ENCODE measurements around the gene R3HDM4.

R3HDM4 gene

DNA sequence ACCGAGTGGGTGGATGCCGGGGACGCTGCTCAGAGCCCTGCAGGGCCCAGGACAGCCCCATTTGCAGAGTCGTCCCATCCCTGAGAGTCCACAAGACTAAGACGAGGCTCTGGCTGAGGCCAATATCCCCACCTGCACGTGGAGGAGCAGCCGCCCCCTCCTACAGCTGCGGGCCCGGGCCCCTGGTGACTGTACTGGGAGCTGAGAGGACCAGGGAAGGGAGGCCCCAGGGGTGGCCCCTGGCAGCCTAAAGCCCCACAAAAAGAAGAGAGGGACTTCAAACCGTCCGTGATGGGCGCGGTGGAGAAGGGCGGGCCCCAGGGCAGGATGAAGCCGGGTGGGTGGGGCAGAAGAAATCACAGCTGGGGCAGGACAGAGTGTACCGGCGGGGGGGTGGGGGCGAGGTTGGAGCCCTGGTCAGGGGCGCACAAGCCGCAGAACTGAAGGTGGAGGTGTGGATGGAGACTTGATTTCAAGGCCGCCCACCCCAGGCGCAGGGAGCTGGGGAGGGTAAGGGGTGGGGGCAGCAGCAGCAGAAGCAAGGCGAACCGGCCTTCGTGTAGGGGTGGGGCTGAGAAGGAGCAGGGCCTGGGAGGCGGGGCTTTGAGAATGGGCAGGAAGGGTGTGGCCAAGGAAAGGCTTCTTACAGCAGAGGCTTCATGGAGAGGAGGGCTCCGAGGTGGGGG is 40.6 kb downstream of the R3HDM4 start:
- no peak for DNase-seq

DNA sequence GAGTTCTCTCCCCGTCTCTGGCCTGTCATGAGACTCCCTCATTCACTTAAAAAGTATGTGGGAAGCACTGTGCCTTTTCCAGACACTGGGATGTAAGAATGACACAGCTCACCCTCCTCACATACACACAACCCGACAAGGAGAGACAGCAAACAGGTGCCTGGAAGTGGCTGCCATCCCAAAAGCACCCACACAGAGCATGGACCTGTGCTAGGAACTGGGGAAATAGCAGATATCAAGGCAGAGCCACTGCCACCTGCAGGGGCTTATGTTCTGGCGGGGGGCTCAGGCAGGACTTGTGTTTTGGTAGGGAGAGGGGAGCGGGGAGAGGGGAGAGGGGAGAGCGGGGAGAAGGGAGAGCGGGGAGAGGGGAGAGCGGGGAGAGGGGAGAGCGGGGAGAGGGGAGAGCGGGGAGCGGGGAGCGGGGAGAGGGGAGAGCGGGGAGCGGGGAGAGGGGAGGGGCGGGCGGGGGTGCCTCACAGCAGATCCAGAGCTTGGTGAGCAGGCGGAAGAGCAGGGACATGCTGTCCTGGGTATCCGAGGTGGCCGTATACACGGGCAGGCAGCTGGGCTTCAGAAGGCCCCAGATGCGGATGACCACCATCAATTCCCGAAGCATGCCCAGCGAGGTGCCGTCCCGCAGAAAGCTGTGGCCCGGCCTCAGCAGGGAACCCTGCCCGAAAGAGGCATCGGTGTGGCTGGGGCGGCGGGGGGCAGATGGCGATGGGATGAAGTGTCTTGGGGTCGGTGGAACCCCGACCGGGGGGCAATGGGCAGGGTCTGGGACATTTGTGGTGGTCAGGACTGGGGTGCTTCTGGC is 41.4 kb downstream of the R3HDM4 start:
- no peak for DNase-seq

DNA sequence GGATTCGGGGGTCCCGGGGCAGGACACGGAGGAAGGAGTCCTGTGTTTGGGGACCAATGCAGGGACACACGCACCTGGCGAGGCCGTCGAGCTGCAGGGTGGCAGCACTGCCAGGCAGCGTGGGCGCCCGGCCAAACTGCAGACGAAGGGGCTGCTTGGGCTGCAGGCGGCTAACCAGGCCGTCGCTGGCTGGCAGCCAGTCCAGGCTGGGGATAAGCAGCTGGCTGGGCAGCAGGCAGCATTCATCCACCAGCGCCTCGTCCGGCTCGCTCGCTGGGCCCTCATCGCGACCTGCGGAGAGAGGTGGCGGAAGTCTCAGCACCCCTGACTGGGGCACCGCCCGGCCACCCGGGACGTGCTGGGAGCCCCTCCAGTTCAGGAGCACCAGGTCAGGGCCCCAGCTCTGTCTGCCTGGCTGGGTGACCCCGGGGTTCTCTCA is 42.0 kb downstream of the R3HDM4 start:
- DNase-seq: no peak

DNA sequence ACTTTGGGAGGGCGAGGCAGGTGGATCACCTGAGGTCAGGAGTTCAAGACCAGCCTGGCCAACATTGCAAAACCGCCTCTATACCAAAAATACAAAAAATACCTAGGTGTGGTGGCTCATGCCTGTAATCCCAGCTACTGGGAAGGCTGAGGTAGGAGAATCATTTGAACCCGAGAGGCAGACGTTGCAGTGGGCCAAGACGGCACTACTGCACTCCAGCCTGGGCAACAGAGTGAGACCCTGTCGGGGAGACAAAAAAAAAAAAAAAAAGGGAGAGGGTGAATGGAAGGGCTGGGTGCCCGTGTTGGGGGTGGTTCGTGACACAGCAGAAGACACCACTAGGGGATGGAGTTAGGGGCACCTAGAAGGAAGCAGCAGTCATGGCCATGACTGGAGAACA is 42.7 kb downstream of the R3HDM4 start:
- no peak for DNase-seq

DNA sequence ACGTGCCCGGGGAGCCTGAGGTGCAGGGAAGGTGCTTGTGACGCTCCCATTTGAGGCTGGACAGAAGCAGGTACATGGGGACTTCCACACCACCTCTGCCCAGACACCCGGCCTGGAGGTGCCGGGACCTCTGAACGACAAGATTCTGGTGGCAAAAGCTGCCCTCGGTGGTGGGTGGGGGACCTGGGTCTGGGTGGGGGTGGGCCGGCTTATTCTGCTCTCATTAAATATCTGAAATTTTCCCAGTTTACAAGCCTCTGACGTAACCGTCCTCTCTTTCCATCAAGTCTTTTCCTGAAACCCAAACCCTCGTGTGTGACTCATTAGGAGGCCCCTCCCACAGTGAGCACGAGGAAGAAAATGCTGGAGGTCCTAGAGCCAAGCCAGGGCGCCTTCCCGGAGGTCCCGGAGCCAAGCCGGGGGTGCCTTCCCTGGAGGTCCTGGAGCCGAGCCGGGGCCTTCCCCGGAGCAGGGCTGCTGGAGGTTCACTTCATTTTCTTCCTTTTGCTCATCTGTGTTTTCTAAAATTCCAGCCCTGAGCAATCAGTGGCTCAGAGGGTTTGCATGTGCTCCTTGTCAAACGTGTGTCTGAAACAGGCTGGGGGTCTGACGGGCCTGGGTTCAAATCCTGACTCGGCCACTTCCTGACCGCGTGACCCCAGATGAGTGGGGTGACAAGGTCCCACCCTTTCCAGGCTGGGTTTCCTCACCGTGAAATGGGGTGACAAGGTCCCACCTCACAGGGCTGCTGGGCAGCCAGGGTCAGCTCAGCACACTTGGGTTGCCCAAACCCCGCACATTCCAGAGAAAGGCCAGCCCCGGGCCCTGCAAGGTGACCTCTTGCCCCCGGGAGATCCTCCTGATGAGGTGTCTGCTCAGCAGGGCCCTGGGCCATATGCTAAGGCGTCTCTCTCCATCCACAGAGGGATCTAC is 43.5 kb downstream of the R3HDM4 start:
- DNase-seq: no peak

DNA sequence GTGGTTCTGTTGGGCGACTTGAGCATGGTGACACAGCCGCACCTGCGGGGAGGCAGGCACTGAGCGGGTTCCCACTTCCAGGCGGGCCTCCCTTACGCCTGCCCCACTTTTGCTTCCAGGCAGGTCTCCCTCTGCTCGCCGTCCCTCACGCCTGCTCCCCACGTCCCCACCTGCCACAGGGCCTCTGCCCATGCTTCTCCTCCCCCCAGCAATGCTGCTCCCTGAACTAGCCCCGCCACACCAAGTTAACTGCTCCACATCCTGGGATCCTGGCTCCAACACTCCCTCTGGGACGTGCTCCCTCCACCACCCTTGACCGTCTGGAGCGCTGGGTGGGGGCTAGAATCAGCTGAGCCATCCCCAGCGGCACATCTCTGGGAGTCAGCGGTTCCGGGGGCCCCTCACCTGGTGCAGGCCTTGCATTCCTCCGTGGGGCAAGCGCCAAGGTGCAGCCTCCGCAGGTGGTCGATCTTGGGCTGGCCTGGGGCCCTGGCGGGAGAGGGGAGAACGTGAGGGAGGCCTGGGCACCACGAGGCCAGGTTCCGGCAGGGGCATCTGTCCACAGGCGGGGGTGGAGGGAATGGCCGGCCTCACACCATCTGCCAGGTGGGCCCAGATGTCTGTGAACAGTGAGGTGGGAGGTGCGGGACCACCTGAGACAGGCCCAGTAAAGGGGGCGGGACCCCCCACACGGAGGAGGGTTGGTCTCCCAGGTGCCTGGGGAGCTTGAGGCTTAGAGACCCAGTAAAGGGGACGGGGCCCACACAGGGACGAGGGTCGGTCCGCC is 44.4 kb downstream of the R3HDM4 start:
- no peak for DNase-seq

DNA sequence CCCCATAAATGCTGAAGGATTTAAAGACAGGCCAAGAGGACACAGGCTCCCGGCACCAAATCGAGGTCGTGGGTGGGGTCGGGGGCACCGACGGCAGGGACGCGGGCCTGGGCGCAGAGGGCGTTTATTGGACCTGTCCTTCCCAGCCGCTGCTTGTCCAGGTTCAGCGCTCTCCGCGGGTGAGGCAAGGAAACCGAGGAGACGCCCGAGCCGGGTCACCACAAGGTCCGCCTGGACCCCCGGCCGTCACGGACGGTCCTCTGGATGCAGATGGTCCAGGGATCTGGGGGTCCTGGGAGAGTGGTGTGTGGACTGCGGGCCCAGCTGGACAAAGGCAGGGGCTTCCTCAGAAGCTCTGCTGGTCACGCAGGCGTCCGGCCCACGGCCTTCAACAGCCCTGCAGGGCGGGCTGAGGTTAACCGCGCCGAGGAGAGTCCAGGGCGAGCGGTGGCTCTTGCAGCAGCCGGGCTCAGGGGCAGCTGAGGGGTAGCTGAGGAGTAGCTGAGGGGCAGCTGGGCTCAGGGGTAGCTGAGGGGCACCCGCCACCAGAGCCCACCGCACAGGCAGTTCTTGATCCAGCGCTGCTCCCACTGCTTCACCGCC is 45.1 kb downstream of the R3HDM4 start:
- no peak for DNase-seq

DNA sequence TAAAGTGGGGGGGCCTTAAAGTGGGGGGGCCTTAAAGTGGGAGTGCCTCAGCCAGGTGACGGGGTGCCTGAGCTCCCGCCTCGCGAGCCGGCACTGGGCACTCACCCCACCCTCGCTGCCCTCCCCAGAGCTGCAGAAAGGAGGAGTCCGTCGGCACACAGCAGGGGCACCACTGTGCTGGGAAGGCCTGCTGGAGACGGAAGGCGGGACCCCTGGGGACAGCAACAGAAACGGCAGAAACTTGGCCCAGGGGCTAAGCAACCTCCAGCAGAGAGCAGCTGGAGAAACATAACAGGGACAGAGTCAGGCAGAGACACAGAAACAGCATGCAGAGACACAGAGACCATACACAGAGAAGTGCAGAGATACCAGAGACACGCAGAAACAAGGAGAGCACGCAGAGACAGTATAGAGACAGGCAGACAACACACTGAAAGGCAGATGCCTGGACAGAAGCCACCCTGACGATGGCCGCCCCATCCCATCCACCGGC is 45.7 kb downstream of the R3HDM4 start:
- DNase-seq: no peak

DNA sequence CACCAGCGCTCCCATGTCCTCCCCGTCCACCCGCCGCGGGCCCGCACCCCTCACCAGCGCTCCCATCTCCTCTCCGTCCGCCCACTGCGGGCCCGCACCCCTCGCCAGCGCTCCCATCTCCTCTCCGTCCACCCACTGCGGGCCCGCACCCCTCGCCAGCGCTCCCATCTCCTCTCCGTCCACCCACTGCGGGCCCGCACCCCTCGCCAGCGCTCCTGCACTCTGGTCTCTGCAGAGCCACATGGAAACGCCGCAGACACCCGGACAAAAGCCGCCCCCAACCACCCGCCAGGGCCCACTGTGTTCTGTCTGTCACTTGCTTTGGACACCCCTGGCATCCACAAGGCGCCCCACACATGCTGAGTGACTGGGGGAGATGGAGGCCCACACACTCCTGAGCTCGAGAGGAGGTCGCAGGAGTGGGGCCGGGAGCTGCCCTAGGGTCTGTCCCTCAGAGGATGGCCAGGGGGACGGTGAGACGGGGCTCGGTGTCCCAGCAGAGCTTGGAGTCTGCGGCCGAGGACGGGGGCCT is 46.2 kb downstream of the R3HDM4 start:
- no peak for DNase-seq

DNA sequence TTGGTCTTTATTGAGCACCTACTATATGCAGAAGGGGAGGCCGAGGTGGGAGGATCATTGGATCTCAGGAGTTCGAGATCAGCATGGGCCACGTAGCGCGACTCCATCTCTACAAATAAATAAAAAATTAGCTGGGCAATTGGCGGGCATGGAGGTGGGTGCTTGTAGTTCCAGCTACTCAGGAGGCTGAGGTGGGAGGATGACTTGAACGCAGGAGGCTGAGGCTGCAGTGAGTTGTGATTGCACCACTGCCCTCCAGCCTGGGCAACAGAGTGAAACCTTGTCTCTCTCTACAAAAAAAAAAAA is 49.8 kb downstream of the R3HDM4 start:
- no peak for DNase-seq

DNA sequence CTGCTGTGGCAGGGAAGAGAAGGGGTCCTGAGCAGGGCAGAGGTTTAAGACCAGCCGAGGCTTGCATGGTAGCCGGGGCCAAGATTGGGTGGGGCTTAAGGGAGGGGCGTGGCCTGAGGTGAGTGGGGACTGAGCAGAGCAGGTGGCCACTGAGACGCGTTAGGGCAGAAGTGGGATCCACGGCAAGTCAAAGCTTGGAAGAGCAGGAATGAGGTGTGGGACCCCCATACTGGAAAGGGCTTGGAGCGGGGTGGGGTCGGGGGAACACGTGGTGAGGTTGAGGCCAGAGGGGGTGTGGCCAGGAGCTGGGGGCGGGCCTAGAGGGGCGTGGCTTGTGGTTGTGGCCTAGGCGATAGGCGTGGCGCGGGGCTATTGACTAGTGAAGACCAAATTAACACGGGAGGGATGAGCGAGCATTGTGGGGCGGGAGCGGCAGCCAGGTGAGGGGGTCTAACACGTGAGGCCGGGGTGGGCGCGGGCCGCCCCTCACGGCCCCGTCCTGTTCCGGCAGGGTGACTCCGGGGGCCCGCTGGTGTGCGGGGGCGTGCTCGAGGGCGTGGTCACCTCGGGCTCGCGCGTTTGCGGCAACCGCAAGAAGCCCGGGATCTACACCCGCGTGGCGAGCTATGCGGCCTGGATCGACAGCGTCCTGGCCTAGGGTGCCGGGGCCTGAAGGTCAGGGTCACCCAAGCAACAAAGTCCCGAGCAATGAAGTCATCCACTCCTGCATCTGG is 50.3 kb downstream of the R3HDM4 start:
- DNase-seq: no peak

DNA sequence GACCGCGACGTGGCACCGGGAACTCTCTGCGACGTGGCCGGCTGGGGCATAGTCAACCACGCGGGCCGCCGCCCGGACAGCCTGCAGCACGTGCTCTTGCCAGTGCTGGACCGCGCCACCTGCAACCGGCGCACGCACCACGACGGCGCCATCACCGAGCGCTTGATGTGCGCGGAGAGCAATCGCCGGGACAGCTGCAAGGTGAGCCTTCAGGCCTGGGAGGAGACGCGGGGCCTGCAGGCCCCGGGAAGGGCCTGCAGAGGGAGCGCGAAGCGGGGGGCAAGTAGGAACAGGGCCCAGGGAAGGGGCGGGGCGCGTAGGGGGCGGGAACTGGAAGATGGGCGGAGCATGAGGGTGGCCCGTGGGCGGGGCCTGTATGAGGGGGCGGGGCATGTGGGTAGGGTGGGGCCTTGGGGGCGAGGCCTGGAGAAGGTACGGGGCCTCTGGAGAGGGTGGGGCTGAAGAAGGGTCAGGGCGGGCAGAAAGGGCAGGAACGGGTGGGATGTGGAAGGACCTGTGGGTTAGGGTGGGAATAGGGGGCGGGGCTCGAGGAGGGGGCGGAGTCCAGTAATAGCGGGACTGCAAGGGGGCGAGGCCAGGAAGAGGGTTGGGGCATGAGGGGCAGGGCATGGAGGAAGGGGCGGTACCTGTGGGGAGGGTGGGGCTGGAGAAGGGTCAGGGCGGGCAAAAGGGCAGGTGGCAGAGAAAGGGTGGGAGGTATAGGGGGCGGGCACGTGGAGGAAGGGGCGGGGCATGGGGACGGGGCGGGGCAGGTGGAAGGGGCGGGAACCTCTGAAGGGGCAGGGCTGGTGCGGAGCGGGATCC is 51.1 kb downstream of the R3HDM4 start:
- peak; percentile 8 for DNase-seq

DNA sequence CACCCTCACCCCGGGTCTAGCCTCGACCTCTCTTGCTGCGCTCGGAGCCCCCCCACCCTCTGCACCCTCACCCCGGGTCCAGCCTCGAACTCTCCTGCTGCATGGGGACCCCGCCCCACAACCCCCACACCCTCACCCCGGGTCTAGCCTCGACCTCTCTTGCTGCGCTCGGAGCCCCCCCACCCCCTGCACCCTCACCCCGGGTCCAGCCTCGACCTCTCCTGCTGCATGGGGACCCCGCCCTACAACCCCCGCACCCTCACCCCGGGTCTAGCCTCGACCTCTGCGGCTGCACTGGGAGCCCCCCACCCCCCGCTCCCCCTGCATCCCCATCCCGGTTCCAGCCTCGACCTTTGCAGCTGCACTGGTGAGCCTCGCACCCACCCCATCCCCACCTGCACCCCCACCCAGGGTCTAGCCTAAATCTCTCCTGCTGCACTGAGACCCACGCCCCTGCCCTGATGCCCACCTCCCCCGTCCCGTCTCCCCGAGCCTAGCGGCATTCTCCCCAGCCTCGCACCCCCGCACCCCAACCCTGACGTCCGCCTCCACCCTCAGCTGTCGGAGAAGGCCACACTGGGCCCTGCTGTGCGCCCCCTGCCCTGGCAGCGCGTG is 51.8 kb downstream of the R3HDM4 start:
- DNase-seq: no peak

DNA sequence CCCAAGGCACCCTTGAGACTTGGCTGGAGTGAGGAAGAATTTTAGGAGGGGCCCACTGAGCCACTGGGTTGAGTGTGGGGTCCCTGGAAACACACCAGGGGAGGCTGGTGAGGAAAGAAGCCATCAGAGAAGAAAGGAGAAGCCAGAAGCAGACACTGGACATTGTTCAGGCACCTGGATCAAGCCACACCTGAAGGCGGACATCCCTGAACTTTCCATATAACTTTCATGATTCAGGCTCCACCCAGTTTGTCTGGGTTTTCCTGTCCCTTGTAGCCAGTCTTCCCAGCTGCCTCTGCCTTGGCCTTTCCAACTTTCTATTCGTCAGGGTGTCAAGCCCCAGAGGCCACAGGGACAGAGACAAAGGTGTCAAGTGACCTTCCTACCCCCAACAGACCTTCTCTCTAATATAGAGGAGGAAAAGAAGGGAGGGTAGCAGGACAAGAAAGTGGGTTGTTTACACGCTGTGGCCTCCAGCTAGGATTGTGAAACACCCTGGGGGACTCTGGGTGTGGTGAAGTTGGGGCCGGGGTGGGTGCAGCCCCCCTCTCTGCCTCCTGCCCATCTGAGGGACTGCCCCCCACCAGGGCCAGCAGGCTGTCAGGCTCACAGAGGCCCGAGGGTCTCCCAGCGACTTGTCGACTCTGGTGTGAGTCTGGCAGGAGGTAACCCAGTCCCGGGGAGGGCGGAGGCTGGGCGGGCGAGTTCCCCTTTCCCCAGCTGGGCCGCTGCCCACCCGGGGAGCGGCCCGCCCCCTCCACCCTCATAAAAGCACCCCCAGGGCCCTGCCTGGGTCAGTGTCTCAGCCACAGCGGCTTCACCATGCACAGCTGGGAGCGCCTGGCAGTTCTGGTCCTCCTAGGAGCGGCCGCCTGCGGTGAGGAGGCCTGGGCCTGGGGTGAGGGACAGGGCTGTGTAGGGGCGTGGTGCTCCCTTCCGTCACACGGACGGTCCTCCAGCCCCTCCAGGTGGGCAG is 53.9 kb downstream of the R3HDM4 start, which contains the start of gene CFD:
TSS of gene CFD (plus strand) at position 797 of the 976 bp plus-strand sequence. CDS start at position 823, 26 bp downstream.
- DNase-seq: no peak

DNA sequence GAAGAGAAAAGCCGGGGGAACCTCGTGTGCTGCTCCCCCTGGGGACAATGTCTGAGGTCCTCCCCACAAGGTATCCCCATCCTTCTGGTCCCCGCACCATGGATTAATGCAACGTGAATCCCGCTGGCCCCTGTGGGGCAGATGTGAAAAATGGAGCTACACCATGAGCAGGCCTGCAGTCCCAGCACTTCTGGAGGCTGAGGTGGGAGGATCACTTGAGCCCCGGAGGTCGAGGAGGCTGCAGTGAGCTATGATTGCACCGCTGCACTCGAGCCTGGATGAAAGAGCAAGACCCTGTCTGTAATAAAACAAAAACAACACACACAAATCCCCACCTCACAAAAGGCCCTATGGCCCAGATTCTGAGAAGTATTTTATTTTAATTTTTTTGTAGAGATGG is 54.7 kb downstream of the R3HDM4 start:
- no peak for DNase-seq

DNA sequence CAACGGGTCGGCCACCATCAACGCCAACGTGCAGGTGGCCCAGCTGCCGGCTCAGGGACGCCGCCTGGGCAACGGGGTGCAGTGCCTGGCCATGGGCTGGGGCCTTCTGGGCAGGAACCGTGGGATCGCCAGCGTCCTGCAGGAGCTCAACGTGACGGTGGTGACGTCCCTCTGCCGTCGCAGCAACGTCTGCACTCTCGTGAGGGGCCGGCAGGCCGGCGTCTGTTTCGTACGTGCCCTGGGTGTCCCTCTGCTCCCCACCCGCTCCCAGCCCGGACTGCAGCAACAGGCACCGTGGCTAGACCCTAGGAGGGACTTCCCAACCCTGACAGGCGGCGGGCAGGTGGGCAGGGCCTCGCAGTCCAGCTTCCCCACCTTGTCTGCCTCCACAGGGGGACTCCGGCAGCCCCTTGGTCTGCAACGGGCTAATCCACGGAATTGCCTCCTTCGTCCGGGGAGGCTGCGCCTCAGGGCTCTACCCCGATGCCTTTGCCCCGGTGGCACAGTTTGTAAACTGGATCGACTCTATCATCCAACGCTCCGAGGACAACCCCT is 57.4 kb downstream of the R3HDM4 start:
- DNase-seq: no peak

DNA sequence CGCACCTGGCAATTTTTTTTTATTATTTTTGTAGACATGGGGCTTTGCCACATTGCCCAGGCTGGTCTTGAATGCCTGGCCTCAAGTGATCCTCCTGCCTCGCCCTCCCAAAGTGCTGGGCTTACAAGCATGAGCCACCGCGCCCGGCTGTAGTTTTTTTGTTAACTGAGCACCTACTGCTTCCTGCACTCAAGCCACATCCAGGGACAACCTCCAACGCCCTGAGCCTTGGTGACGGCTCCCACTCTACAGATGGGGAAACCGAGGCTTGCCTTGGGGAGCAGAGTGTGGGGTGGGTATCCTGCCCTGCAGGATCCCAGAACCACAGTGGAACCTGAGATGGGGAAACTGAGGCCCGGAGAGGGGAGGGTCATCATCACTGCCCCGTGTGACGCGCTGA is 57.9 kb downstream of the R3HDM4 start:
- DNase-seq: no peak

DNA sequence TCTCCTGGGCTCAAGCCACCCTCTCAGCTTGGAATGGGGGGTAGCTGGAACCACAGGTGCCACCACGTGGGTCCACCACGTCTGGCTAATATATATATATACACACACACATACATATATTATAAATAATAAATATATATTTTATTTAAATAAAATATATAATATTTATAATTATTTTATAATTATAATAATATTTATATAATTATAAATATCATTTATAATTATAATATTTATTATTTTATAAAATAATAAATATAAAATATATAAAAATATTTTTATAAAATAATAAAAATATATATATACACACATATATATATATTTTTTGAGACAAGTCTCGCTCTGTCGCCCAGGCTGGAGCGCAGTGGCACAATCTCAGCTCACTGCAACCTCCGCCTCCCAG is 58.5 kb downstream of the R3HDM4 start:
- no peak for DNase-seq

All from NCI-H748 treated with DMSO at 0.1 percent for 48 hours (cell line).